ENCODE data around the gene KDM7A. TPM values are rescaled to one million over a fixed set of nuclear protein-coding genes. Genes with fewer than 3 reads are reported as not detected.
A peak's percentile ranks its signal among the peaks of the same experiment; 100 is the strongest.

KDM7A gene
- total and polyA plus RNA-seq, 2 donors = 6.3 to 14.8 TPM

GRCh38 chr7:140155428-140155827 is 21.4 kb downstream of the KDM7A start:
- H3K4me3 ChIP-seq (ENCODE audit: low read length in 2 of 2) = no peak overlapping the region
- no peaks in the 10 kb centered on the region for H3K9me3 ChIP-seq (ENCODE audit: control insufficient read depth in 2 of 2, insufficient read depth in 1 of 2, low read length in 1 of 2)
- 97% methylated on average over 4 of the region's 4 CpGs for WGBS
- H3K4me1 ChIP-seq (ENCODE audit: control insufficient read depth in 2 of 2, insufficient read depth in 2 of 2, low read length in 2 of 2) = no peaks in the 10 kb centered on the region
- H3K36me3 ChIP-seq (ENCODE audit: control insufficient read depth in 2 of 2, insufficient read depth in 2 of 2, low read length in 1 of 2) = no peaks in the 10 kb centered on the region
- H3K27me3 ChIP-seq (ENCODE audit: control insufficient read depth in 2 of 2, insufficient read depth in 1 of 2, low read length in 1 of 2) = no peaks in the 10 kb centered on the region
- H3K27ac ChIP-seq (ENCODE audit: low read depth in 1 of 2, low read length in 1 of 2) = no peak overlapping the region
- DNase-seq (ENCODE audit: low read depth in 6 of 9, low spot score in 9 of 9) = no peak

DNA sequence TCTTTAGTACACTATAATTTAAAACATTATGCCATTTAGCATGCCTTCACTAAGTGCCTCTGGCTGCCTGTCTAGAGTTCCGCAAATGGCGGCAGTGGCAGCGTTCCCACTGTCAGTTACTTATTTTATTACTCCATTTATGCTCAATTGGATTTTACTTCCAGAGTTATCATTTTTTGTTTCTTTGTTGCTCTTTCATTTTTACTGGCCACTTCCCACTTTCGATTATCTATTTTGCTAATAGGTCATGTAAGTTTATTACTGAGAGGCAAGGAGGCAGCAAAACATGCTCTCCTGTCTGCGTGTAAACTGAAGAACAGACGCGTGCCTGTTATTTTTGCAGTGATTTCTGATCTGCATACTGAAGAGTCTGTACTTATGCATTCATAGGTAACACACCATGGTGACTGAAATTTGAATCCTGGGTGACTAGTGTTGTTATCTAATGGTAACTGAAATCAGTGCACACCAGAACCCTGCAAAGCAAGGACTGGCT is 23.1 kb downstream of the KDM7A start:
- 94% methylated on average over 7 of the region's 7 CpGs for WGBS
- no peaks in the 10 kb centered on the region for H3K27me3 ChIP-seq (ENCODE audit: control insufficient read depth in 2 of 2, insufficient read depth in 1 of 2, low read length in 1 of 2)
- no peak for DNase-seq (ENCODE audit: low read depth in 6 of 9, low spot score in 9 of 9)
- H3K9me3 ChIP-seq (ENCODE audit: control insufficient read depth in 2 of 2, insufficient read depth in 1 of 2, low read length in 1 of 2) = no peaks in the 10 kb centered on the region
- peak overlapping the region in 1 of 2 donors; percentile 3 for H3K27ac ChIP-seq (ENCODE audit: low read depth in 1 of 2, low read length in 1 of 2)
- no peaks in the 10 kb centered on the region for H3K36me3 ChIP-seq (ENCODE audit: control insufficient read depth in 2 of 2, insufficient read depth in 2 of 2, low read length in 1 of 2)
- H3K4me3 ChIP-seq (ENCODE audit: low read length in 2 of 2) = no peak overlapping the region
- H3K4me1 ChIP-seq (ENCODE audit: control insufficient read depth in 2 of 2, insufficient read depth in 2 of 2, low read length in 2 of 2) = no peaks in the 10 kb centered on the region

DNA sequence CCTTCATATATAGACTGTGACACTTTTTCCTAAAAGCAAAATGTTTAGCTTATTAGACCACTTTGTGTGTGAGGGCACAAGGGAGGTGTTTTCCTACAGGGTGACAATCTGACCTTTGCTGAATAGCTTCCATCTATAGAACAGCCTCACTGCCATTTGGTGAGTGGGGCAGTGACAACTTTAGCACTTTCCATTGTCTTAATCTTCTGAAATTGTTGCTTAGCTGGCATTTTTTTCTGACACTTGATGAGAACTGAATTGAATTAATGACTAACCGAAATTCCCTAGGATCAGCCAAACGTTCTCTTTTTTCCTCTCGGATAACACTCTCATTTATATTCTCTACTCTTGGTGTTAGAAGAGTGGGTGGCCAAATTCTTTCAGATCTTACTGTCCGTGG is 30.2 kb downstream of the KDM7A start:
- Histone ChIP-seq H3K4me3 (ENCODE audit: low read length in 2 of 2) (no peak overlapping the region), H3K27ac (ENCODE audit: low read depth in 1 of 2, low read length in 1 of 2) (no peak overlapping the region), H3K4me1 (ENCODE audit: control insufficient read depth in 2 of 2, insufficient read depth in 2 of 2, low read length in 2 of 2) (no peaks in the 10 kb centered on the region), H3K9me3 (ENCODE audit: control insufficient read depth in 2 of 2, insufficient read depth in 1 of 2, low read length in 1 of 2) (no peaks in the 10 kb centered on the region), H3K27me3 (ENCODE audit: control insufficient read depth in 2 of 2, insufficient read depth in 1 of 2, low read length in 1 of 2) (no peaks in the 10 kb centered on the region), H3K36me3 (ENCODE audit: control insufficient read depth in 2 of 2, insufficient read depth in 2 of 2, low read length in 1 of 2) (no peaks in the 10 kb centered on the region)
- WGBS = 93% methylated on average over 4 of the region's 4 CpGs
- DNase-seq (ENCODE audit: low read depth in 6 of 9, low spot score in 9 of 9) = no peak

GRCh38 chr7:140145709-140146108 is 31.1 kb downstream of the KDM7A start:
- no peaks in the 10 kb centered on the region for H3K9me3 ChIP-seq (ENCODE audit: control insufficient read depth in 2 of 2, insufficient read depth in 1 of 2, low read length in 1 of 2)
- no peaks in the 10 kb centered on the region for H3K27me3 ChIP-seq (ENCODE audit: control insufficient read depth in 2 of 2, insufficient read depth in 1 of 2, low read length in 1 of 2)
- H3K36me3 ChIP-seq (ENCODE audit: control insufficient read depth in 2 of 2, insufficient read depth in 2 of 2, low read length in 1 of 2) = no peaks in the 10 kb centered on the region
- H3K27ac ChIP-seq (ENCODE audit: low read depth in 1 of 2, low read length in 1 of 2) = no peak overlapping the region
- no peaks in the 10 kb centered on the region for H3K4me1 ChIP-seq (ENCODE audit: control insufficient read depth in 2 of 2, insufficient read depth in 2 of 2, low read length in 2 of 2)
- no peak overlapping the region for H3K4me3 ChIP-seq (ENCODE audit: low read length in 2 of 2)
- no peak for DNase-seq (ENCODE audit: low read depth in 6 of 9, low spot score in 9 of 9)

GRCh38 chr7:140144821-140145220 is 32.0 kb downstream of the KDM7A start:
- Histone ChIP-seq H3K27me3 (ENCODE audit: control insufficient read depth in 2 of 2, insufficient read depth in 1 of 2, low read length in 1 of 2) (no peaks in the 10 kb centered on the region), H3K4me3 (ENCODE audit: low read length in 2 of 2) (no peak overlapping the region), H3K9me3 (ENCODE audit: control insufficient read depth in 2 of 2, insufficient read depth in 1 of 2, low read length in 1 of 2) (no peaks in the 10 kb centered on the region), H3K4me1 (ENCODE audit: control insufficient read depth in 2 of 2, insufficient read depth in 2 of 2, low read length in 2 of 2) (no peaks in the 10 kb centered on the region), H3K27ac (ENCODE audit: low read depth in 1 of 2, low read length in 1 of 2) (no peak overlapping the region), H3K36me3 (ENCODE audit: control insufficient read depth in 2 of 2, insufficient read depth in 2 of 2, low read length in 1 of 2) (no peaks in the 10 kb centered on the region)
- no peak for DNase-seq (ENCODE audit: low read depth in 6 of 9, low spot score in 9 of 9)
- 93% methylated on average over 2 of the region's 2 CpGs for WGBS

DNA sequence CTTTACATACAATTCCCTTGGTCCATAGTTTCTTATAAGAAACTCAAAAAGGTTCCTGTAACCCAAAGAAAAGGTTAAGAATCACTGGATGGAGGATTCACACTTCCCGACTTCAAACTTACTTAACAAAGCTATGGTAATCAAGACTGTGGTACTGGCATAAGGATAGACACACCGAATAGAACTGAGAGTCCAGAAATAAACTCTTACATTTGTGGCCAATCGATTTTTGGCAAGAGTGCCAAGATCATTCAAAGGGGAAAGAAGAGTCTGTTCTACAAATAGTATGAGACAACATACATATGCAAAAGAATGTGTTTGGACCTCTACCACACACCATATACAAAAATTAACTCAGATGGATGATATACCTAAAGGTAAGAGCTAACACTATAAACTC is 32.8 kb downstream of the KDM7A start:
- no peaks in the 10 kb centered on the region for H3K9me3 ChIP-seq (ENCODE audit: control insufficient read depth in 2 of 2, insufficient read depth in 1 of 2, low read length in 1 of 2)
- no peak overlapping the region for H3K4me3 ChIP-seq (ENCODE audit: low read length in 2 of 2)
- H3K4me1 ChIP-seq (ENCODE audit: control insufficient read depth in 2 of 2, insufficient read depth in 2 of 2, low read length in 2 of 2) = no peaks in the 10 kb centered on the region
- no peaks in the 10 kb centered on the region for H3K36me3 ChIP-seq (ENCODE audit: control insufficient read depth in 2 of 2, insufficient read depth in 2 of 2, low read length in 1 of 2)
- no peaks in the 10 kb centered on the region for H3K27me3 ChIP-seq (ENCODE audit: control insufficient read depth in 2 of 2, insufficient read depth in 1 of 2, low read length in 1 of 2)
- no peak for DNase-seq (ENCODE audit: low read depth in 6 of 9, low spot score in 9 of 9)
- 98% methylated on average over 3 of the region's 3 CpGs for WGBS
- no peak overlapping the region for H3K27ac ChIP-seq (ENCODE audit: low read depth in 1 of 2, low read length in 1 of 2)

DNA sequence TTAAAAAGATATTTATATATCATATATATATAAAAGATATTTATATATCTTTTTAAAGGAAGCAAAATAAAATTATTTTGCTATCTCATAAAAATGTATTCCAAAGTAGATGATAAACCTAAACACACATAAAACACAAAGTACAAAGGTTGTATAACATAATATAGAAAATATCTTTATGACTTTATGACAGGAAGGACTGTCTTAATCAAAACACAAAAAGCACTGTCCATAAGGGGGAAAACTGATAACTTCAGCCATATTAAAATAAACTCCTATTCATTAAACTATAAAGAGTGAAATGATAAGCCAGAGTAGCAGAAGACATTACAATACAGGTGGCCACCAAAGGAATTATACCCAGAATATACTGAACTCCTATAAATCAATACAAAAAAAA is 34.8 kb downstream of the KDM7A start:
- Histone ChIP-seq H3K4me1 (ENCODE audit: control insufficient read depth in 2 of 2, insufficient read depth in 2 of 2, low read length in 2 of 2) (no peaks in the 10 kb centered on the region), H3K4me3 (ENCODE audit: low read length in 2 of 2) (no peak overlapping the region), H3K36me3 (ENCODE audit: control insufficient read depth in 2 of 2, insufficient read depth in 2 of 2, low read length in 1 of 2) (peaks cover 0 to 3% of the 10 kb centered on the region in 2 donors), H3K9me3 (ENCODE audit: control insufficient read depth in 2 of 2, insufficient read depth in 1 of 2, low read length in 1 of 2) (no peaks in the 10 kb centered on the region), H3K27ac (ENCODE audit: low read depth in 1 of 2, low read length in 1 of 2) (no peak overlapping the region), H3K27me3 (ENCODE audit: control insufficient read depth in 2 of 2, insufficient read depth in 1 of 2, low read length in 1 of 2) (no peaks in the 10 kb centered on the region)
- no peak for DNase-seq (ENCODE audit: low read depth in 6 of 9, low spot score in 9 of 9)

DNA sequence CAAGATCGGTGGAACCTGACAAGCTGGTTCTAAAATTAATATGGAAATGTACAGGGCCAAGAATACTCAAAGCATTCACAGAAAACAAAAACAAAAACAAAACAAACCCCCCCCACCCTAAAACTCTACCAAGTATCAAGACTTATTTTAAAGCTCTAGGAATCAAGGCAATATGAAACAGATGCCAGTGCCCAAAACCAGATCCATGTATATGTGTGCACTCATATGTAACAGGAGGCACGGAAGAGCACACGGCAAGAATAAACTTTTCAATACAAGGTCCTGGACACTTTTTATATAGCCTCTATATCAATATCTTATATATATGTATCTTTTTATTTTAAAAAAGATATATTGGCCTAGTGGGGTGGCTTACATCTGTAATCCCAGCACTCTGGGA is 35.5 kb downstream of the KDM7A start:
- no peaks in the 10 kb centered on the region for H3K4me1 ChIP-seq (ENCODE audit: control insufficient read depth in 2 of 2, insufficient read depth in 2 of 2, low read length in 2 of 2)
- 99% methylated on average over 3 of the region's 3 CpGs for WGBS
- peaks cover 0 to 3% of the 10 kb centered on the region in 2 donors for H3K36me3 ChIP-seq (ENCODE audit: control insufficient read depth in 2 of 2, insufficient read depth in 2 of 2, low read length in 1 of 2)
- DNase-seq (ENCODE audit: low read depth in 6 of 9, low spot score in 9 of 9) = no peak
- no peaks in the 10 kb centered on the region for H3K27me3 ChIP-seq (ENCODE audit: control insufficient read depth in 2 of 2, insufficient read depth in 1 of 2, low read length in 1 of 2)
- no peaks in the 10 kb centered on the region for H3K9me3 ChIP-seq (ENCODE audit: control insufficient read depth in 2 of 2, insufficient read depth in 1 of 2, low read length in 1 of 2)
- H3K27ac ChIP-seq (ENCODE audit: low read depth in 1 of 2, low read length in 1 of 2) = no peak overlapping the region
- H3K4me3 ChIP-seq (ENCODE audit: low read length in 2 of 2) = no peak overlapping the region

DNA sequence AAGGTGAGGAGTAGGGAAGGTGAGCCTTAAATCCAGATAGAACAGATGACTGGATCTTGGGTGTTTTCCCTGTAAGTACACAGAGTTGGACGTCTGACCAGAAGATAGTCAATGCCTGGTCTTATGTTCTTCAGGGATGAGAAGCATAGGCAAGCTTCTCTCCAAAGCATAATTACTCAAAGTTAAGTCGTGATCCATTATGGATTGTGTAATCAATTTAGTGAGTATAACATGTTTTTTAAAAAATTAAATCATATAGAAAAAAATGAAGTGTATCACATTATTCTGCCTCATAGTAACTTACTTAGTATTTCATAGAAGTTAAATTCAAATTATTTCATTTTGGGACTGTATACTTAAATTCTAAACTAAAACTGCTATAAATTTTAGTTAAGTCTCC is 39.7 kb downstream of the KDM7A start:
- 98% methylated on average over 2 of the region's 2 CpGs for WGBS
- Histone ChIP-seq H3K36me3 (ENCODE audit: control insufficient read depth in 2 of 2, insufficient read depth in 2 of 2, low read length in 1 of 2) (peaks cover 2 to 13% of the 10 kb centered on the region in 2 donors), H3K27ac (ENCODE audit: low read depth in 1 of 2, low read length in 1 of 2) (no peak overlapping the region), H3K4me1 (ENCODE audit: control insufficient read depth in 2 of 2, insufficient read depth in 2 of 2, low read length in 2 of 2) (no peaks in the 10 kb centered on the region), H3K4me3 (ENCODE audit: low read length in 2 of 2) (no peak overlapping the region), H3K9me3 (ENCODE audit: control insufficient read depth in 2 of 2, insufficient read depth in 1 of 2, low read length in 1 of 2) (no peaks in the 10 kb centered on the region), H3K27me3 (ENCODE audit: control insufficient read depth in 2 of 2, insufficient read depth in 1 of 2, low read length in 1 of 2) (no peaks in the 10 kb centered on the region)
- no peak for DNase-seq (ENCODE audit: low read depth in 6 of 9, low spot score in 9 of 9)

DNA sequence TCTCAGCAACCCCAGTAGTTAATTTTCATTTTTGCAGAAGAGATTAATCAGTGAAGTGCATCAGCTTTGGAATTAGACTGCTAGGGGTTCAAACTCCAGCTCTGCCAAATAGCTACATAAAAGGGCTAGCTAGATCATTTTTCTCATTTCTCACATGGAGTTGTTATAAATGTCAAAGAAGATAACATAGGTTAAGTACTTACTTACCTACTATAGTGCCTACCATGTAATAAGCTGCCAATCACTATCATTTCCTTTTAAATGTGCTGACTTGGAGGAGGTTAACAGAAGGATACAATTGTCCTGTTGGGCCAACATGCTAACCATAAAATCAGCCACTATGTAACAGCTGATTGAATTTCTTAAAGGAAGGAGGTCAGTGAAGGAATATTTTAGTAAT is 40.7 kb downstream of the KDM7A start:
- DNase-seq (ENCODE audit: low read depth in 6 of 9, low spot score in 9 of 9) = no peak
- no peak overlapping the region for H3K27ac ChIP-seq (ENCODE audit: low read depth in 1 of 2, low read length in 1 of 2)
- H3K27me3 ChIP-seq (ENCODE audit: control insufficient read depth in 2 of 2, insufficient read depth in 1 of 2, low read length in 1 of 2) = no peaks in the 10 kb centered on the region
- H3K36me3 ChIP-seq (ENCODE audit: control insufficient read depth in 2 of 2, insufficient read depth in 2 of 2, low read length in 1 of 2) = peaks cover 5 to 16% of the 10 kb centered on the region in 2 donors
- H3K4me1 ChIP-seq (ENCODE audit: control insufficient read depth in 2 of 2, insufficient read depth in 2 of 2, low read length in 2 of 2) = no peaks in the 10 kb centered on the region
- H3K4me3 ChIP-seq (ENCODE audit: low read length in 2 of 2) = no peak overlapping the region
- H3K9me3 ChIP-seq (ENCODE audit: control insufficient read depth in 2 of 2, insufficient read depth in 1 of 2, low read length in 1 of 2) = no peaks in the 10 kb centered on the region
